ENCODE data around the gene S100A10.

S100A10 gene

GRCh38 chr1:151960780-151961513 lies 32.7 kb downstream of the S100A10 start:
- no peak for DNase-seq

- no peak for DNase-seq
Measured at GRCh38 chr1:151958959-151959358, 34.7 kb downstream of the S100A10 start.

GRCh38 chr1:151956957-151957497 lies 36.6 kb downstream of the S100A10 start:
- DNase-seq = no peak

- no peak for DNase-seq
Measured at GRCh38 chr1:151953409-151954094, 40.1 kb downstream of the S100A10 start.

- DNase-seq = no peak
Measured at GRCh38 chr1:151952811-151953210, 40.8 kb downstream of the S100A10 start.

GRCh38 chr1:151949371-151950193 lies 44.1 kb downstream of the S100A10 start:
- no peak for DNase-seq

- DNase-seq = no peak
Measured at GRCh38 chr1:151948506-151948905, 45.2 kb downstream of the S100A10 start.

- no peak for DNase-seq
Measured at GRCh38 chr1:151947140-151947539, 46.5 kb downstream of the S100A10 start.

- DNase-seq = peak; percentile 97
Measured at GRCh38 chr1:151945725-151946722, 47.6 kb downstream of the S100A10 start.

GRCh38 chr1:151944857-151945575 lies 48.6 kb downstream of the S100A10 start:
- peak; percentile 31 for DNase-seq

- peak; percentile 52 for DNase-seq
Measured at GRCh38 chr1:151944126-151944856, 49.4 kb downstream of the S100A10 start.

GRCh38 chr1:151943591-151943990 lies 50.1 kb downstream of the S100A10 start:
- no peak for DNase-seq

GRCh38 chr1:151942882-151943281 lies 50.8 kb downstream of the S100A10 start:
- no peak for DNase-seq

GRCh38 chr1:151940541-151940940 lies 53.1 kb downstream of the S100A10 start:
- no peak for DNase-seq

GRCh38 chr1:151939779-151940178 lies 53.9 kb downstream of the S100A10 start:
- no peak for DNase-seq

GRCh38 chr1:151939141-151939540 lies 54.5 kb downstream of the S100A10 start:
- no peak for DNase-seq

GRCh38 chr1:151936653-151937052 lies 57.0 kb downstream of the S100A10 start:
- DNase-seq = no peak

GRCh38 chr1:151935894-151936602 lies 57.6 kb downstream of the S100A10 start:
- no peak for DNase-seq

- no peak for DNase-seq
Measured at GRCh38 chr1:151935154-151935553, 58.5 kb downstream of the S100A10 start.

- DNase-seq = peak; percentile 82
Measured at GRCh38 chr1:151934048-151934493, 59.6 kb downstream of the S100A10 start.
